Dendritic cell treated with granulocyte-macrophage colony-stimulating factor and Interleukin-4, amounts not matched to agents 40 ng/mL and 50 ng/mL, for 4 days (primary cell): ENCODE results near the gene CCNB1IP1.
"Not testable (repeated sequence)": the region's sequence is repeated elsewhere in the genome, so short reads cannot be mapped to it uniquely, and the experiment has no call there.

Source experiments
- H3K27ac Mint-ChIP-seq: one replicate; pipeline ENCODE4 v1.8.0; 2022; ENCODE audit warnings: mild to moderate bottlenecking, mixed read lengths
- H3K27me3 Mint-ChIP-seq: one replicate; pipeline ENCODE4 v1.8.0; 2022; ENCODE audit warnings: mild to moderate bottlenecking, mixed read lengths
- H3K36me3 Mint-ChIP-seq: one replicate; pipeline ENCODE4 v1.8.0; 2022; ENCODE audit warnings: low read depth, mixed read lengths
- H3K4me1 Mint-ChIP-seq: one replicate; pipeline ENCODE4 v1.8.0; 2022; ENCODE audit warnings: low read depth, mixed read lengths
- H3K4me3 Mint-ChIP-seq: one replicate; pipeline ENCODE4 v1.8.0; 2022; ENCODE audit warnings: mild to moderate bottlenecking, moderate library complexity, mixed read lengths
- H3K9me3 Mint-ChIP-seq: one replicate; pipeline ENCODE4 v1.8.0; 2022; ENCODE audit warnings: mixed read lengths
- intact Hi-C: fragments of 100-400 bp; cut with micrococcal nuclease; formaldehyde crosslinking; loops from one replicate; pipeline ENCODE4 v1.15.0; 2022

CCNB1IP1 gene

GRCh38 chr14:20317720-20318119 lies 15.4 kb downstream of the CCNB1IP1 start:
- H3K4me3 Mint-ChIP-seq = no peak overlapping the region
- no peaks in the 10 kb centered on the region for H3K27me3 Mint-ChIP-seq
- intact Hi-C loops = no loop called here
- H3K9me3 Mint-ChIP-seq = no peaks in the 10 kb centered on the region
- peaks cover 83% of the 10 kb centered on the region for H3K36me3 Mint-ChIP-seq
- H3K27ac Mint-ChIP-seq = no peak overlapping the region
- no peaks in the 10 kb centered on the region for H3K4me1 Mint-ChIP-seq

DNA sequence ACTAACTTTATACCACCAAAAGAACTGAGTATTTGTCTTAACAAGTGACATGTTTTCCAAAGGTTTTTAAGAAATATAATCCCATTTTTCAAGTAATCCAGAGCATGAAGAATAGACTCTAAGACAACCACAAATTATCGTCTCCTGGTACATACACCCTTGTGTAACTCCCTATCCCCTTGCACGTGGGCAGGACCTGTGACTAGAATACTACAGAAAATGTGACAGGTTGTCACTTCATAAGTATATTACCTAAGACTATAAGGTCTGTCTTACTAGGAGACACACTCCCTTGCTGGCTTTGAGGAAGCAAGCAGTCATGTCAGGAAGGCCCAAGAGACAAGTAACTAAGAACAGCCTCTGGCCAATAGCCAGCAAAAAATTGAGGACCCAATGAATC lies 19.1 kb downstream of the CCNB1IP1 start:
- H3K36me3 Mint-ChIP-seq = peaks cover 74% of the 10 kb centered on the region
- H3K4me1 Mint-ChIP-seq = no peaks in the 10 kb centered on the region
- no peak overlapping the region for H3K4me3 Mint-ChIP-seq
- no peaks in the 10 kb centered on the region for H3K27me3 Mint-ChIP-seq
- intact Hi-C loops = no loop called here
- H3K27ac Mint-ChIP-seq = no peak overlapping the region
- no peaks in the 10 kb centered on the region for H3K9me3 Mint-ChIP-seq

DNA sequence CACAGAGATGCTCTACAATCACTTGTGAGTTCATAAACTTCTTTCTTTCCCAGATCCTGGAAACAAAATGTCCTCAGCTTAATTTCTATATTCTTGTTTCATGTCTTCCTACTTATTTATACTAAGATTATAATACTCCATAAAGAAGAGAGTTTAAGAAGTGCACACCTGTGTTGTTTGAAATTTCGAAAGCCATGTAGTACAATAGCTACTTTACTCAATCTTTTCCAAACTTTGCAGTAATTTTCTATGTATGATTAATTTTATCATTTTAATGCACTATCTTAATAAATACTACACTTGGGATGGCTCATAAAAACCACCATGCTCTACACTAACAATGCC lies 27.0 kb downstream of the CCNB1IP1 start:
- Mint-ChIP-seq H3K4me1 (peaks cover 27% of the 10 kb centered on the region), H3K9me3 (no peaks in the 10 kb centered on the region), H3K4me3 (peak overlapping the region; percentile 91), H3K36me3 (peaks cover 22% of the 10 kb centered on the region), H3K27ac (peak overlapping the region; percentile 83), H3K27me3 (no peaks in the 10 kb centered on the region)
- intact Hi-C loops = no loop called here

- Mint-ChIP-seq H3K4me1 (peaks cover 27% of the 10 kb centered on the region), H3K27me3 (no peaks in the 10 kb centered on the region), H3K9me3 (no peaks in the 10 kb centered on the region), H3K36me3 (peaks cover 28% of the 10 kb centered on the region), H3K27ac (peak within 1 kb of the TSS; percentile 83), H3K4me3 (peak within 1 kb of the TSS; percentile 91)
- intact Hi-C loops = no loop called here
Observed at GRCh38 chr14:20305265-20306078, 27.6 kb downstream of the CCNB1IP1 start, which contains the start of gene TTC5. Gene TTC5, minus strand, starts transcription at chr14:20305951. Its CDS starts 14 bp downstream, at chr14:20305937.

DNA sequence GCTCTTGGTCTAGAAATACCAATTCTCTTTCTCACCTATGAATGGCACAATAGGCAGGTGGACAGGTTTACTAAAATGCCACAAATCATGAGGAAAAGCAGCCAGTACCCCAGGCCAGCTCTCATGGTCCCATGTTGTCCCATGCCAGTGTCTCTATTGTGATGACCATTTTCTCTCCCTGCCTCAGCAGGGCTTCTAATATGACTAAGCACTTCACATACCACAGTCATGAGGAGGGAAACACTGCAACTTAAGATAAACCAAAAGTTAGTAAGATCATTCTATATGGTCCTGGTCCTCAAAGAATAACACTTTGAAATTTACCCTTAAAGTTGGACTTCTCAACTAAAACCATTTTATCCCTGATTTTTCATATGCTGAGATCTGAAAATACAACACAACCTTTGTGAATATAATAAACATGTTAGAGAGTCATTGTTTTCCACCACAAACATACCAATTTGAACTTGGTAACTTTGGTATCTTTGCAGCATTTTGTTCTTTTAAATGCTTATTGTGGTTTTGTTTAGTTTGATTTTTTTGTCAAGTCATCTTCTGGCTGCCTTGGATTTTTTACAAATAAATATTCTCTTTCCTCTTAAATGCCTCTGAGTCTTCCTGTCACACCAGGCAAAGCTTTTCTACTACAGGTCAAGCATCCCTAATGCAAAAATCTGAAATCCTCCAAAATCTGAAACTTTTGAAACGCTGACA lies 30.9 kb downstream of the CCNB1IP1 start:
- Mint-ChIP-seq H3K27ac (no peak overlapping the region), H3K27me3 (no peaks in the 10 kb centered on the region), H3K9me3 (no peaks in the 10 kb centered on the region), H3K4me1 (peaks cover 27% of the 10 kb centered on the region), H3K36me3 (peaks cover 61% of the 10 kb centered on the region), H3K4me3 (no peak overlapping the region)
- intact Hi-C loops = no loop called here

DNA sequence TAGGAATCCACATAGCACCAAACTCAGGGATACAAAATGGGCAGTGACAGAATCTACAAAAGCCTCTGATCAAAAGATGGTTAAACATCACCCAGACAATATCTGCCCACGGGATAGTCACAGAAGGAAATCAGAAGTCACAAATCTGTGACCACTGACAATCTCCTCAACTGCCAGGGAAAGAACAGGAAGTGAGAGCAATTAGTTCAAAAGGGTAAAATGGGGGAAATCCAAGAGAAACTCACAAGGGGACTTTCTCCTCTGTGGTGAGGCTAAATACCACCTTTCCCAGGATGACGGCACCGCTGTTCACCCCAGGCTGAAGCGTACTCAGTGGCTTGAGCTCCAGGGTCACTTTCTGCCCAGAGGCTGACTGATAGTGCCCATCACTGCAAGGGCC lies 38.0 kb downstream of the CCNB1IP1 start:
- Mint-ChIP-seq H3K27ac (no peak overlapping the region), H3K4me3 (no peak overlapping the region), H3K4me1 (peaks cover 26% of the 10 kb centered on the region), H3K27me3 (no peaks in the 10 kb centered on the region), H3K9me3 (no peaks in the 10 kb centered on the region), H3K36me3 (peaks cover 89% of the 10 kb centered on the region)
- intact Hi-C loops = no loop called here

- Mint-ChIP-seq H3K36me3 (peaks cover 89% of the 10 kb centered on the region), H3K4me1 (peaks cover 26% of the 10 kb centered on the region), H3K4me3 (no peak overlapping the region), H3K27ac (no peak overlapping the region), H3K27me3 (no peaks in the 10 kb centered on the region), H3K9me3 (no peaks in the 10 kb centered on the region)
- intact Hi-C loops = no loop called here
Observed at GRCh38 chr14:20294636-20295035, 38.4 kb downstream of the CCNB1IP1 start.

- peaks cover 29% of the 10 kb centered on the region for H3K9me3 Mint-ChIP-seq
- H3K27me3 Mint-ChIP-seq, H3K4me1 Mint-ChIP-seq, H3K27ac Mint-ChIP-seq, H3K4me3 Mint-ChIP-seq, intact Hi-C loops: not testable (repeated sequence)
- peaks cover 78% of the 10 kb centered on the region for H3K36me3 Mint-ChIP-seq
Observed at GRCh38 chr14:20281998-20282397, 51.1 kb downstream of the CCNB1IP1 start.

DNA sequence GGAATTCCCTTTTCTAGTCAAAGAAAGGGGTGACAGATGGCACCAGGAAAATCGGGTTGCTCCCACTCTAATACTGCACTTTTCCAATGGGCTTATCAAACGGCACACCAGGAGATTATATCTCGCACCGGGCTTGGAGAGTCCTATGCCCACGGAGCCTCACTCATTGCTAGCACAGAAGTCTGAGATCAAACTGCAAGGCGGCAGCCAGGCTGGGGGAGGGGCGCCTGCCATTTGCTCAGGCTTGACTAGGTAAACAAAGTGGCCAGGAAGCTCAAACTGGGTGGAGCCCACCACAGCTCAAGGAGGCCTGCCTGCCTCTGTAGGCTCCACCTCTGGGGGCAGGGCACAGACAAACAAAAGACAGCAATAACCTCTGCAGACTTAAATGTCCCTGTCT lies 52.8 kb downstream of the CCNB1IP1 start:
- H3K27ac Mint-ChIP-seq, H3K4me1 Mint-ChIP-seq, H3K4me3 Mint-ChIP-seq, H3K27me3 Mint-ChIP-seq, intact Hi-C loops: not testable (repeated sequence)
- peaks cover 36% of the 10 kb centered on the region for H3K9me3 Mint-ChIP-seq
- H3K36me3 Mint-ChIP-seq = peaks cover 61% of the 10 kb centered on the region

- no peak overlapping the region for H3K4me3 Mint-ChIP-seq
- peaks cover 54% of the 10 kb centered on the region for H3K9me3 Mint-ChIP-seq
- intact Hi-C loops = no loop called here
- no peak overlapping the region for H3K27ac Mint-ChIP-seq
- H3K4me1 Mint-ChIP-seq = no peaks in the 10 kb centered on the region
- H3K36me3 Mint-ChIP-seq = peaks cover 56% of the 10 kb centered on the region
- H3K27me3 Mint-ChIP-seq = no peaks in the 10 kb centered on the region
Observed at GRCh38 chr14:20278414-20278813, 54.7 kb downstream of the CCNB1IP1 start.

GRCh38 chr14:20277409-20277808 lies 55.7 kb downstream of the CCNB1IP1 start:
- intact Hi-C loops = no loop called here
- Mint-ChIP-seq H3K4me3 (no peak overlapping the region), H3K27ac (no peak overlapping the region), H3K36me3 (peaks cover 47% of the 10 kb centered on the region), H3K27me3 (no peaks in the 10 kb centered on the region), H3K9me3 (peaks cover 54% of the 10 kb centered on the region), H3K4me1 (no peaks in the 10 kb centered on the region)

- intact Hi-C loops = no loop called here
- Mint-ChIP-seq H3K4me3 (no peak overlapping the region), H3K4me1 (no peaks in the 10 kb centered on the region), H3K36me3 (peaks cover 13% of the 10 kb centered on the region), H3K27ac (no peak overlapping the region), H3K9me3 (peaks cover 50% of the 10 kb centered on the region), H3K27me3 (no peaks in the 10 kb centered on the region)
Observed at GRCh38 chr14:20274062-20274461, 59.0 kb downstream of the CCNB1IP1 start.

DNA sequence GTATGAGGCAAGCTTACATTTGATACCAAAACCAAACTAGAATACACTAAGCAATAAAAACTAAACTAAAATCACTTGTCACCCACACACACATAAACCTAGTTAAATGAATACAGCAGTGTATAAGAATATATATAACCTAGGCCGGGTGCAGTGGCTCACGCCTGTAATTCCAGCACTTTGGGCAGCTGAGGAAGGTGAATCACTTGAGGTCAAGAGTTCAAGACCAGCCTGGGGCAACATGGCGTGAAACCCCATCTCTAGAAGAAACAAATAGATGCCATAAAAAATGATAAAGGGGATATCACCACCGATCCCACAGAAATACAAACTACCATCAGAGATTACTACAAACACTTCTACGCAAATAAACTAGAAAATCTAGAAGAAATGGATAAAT lies 68.7 kb downstream of the CCNB1IP1 start:
- intact Hi-C loops, H3K4me3 Mint-ChIP-seq, H3K9me3 Mint-ChIP-seq, H3K27ac Mint-ChIP-seq, H3K4me1 Mint-ChIP-seq, H3K27me3 Mint-ChIP-seq, H3K36me3 Mint-ChIP-seq: not testable (repeated sequence)

DNA sequence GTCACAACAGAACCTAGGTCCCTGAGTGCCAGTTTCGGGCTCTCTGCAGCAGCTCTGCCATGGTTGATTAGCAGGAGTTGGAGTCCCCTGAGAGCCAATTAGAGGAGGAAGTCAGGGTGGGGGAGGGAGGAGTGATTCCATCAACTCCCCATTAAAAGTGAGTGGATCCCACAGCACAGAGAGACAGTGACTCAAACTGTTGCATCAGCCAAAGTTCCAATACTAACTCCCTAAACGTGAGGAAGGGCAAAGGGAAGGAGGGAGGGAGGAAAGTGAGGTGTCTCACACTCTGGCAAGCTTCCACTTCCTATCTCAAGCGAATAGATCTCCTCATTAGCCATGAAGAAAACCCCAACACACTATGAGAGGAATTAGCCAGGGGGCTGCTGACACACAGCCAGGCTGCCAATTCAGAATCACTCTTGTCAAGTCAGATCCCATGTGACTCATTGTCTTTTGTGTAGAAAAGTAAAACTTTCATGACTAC lies 70.4 kb downstream of the CCNB1IP1 start:
- no peak overlapping the region for H3K4me3 Mint-ChIP-seq
- intact Hi-C loops = no loop called here
- no peaks in the 10 kb centered on the region for H3K27me3 Mint-ChIP-seq
- no peak overlapping the region for H3K27ac Mint-ChIP-seq
- no peaks in the 10 kb centered on the region for H3K36me3 Mint-ChIP-seq
- H3K9me3 Mint-ChIP-seq = no peaks in the 10 kb centered on the region
- H3K4me1 Mint-ChIP-seq = no peaks in the 10 kb centered on the region
